Astrocyte of the cerebellum (primary cell): ENCODE data around the gene MCOLN1.

Experiments
- DNase-seq: peaks from one replicate; pipeline ENCODE4 v3.0.0-alpha.2; 2011; ENCODE audit warnings: low read depth
- H3K4me3 ChIP-seq: 2 replicates; pipeline ENCODE4 v1.5.1; 2011; ENCODE audit warnings: mild to moderate bottlenecking, low read depth, low read length, moderate library complexity
- CTCF ChIP-seq: IDR thresholded peaks from 2 replicates; pipeline ENCODE4 v1.5.1; 2012; ENCODE audit warnings: low read length, low read depth, moderate library complexity, mild to moderate bottlenecking; ENCODE audit errors: missing control alignments
- in situ Hi-C: cut with HindIII; loops from 2 replicates; pipeline ENCODE4 v1.10.0; 2017; ENCODE audit warnings: low sequenced_read_pairs

MCOLN1 gene

GRCh38 chr19:7488736-7489353, 33.6 kb upstream of the MCOLN1 start, which contains the start of gene PEX11G:
TSS of gene PEX11G (minus strand) at chr19:7489035. CDS start at chr19:7489010, 25 bp downstream.
- DNase-seq: peak; percentile 53
- in situ Hi-C loops: no loop called here
- peak within 1 kb of the TSS; percentile 51 for H3K4me3 ChIP-seq
- TF ChIP-seq CTCF: no peak

GRCh38 chr19:7489609-7490044, 32.8 kb upstream of the MCOLN1 start:
- no peak overlapping the region for H3K4me3 ChIP-seq
- no peak for TF ChIP-seq CTCF
- DNase-seq: no peak
- in situ Hi-C loops: no loop called here

GRCh38 chr19:7492142-7492541, 30.3 kb upstream of the MCOLN1 start:
- DNase-seq: no peak
- TF ChIP-seq CTCF: no peak
- in situ Hi-C loops: no loop called here
- H3K4me3 ChIP-seq: no peak overlapping the region

GRCh38 chr19:7492558-7492957, 29.9 kb upstream of the MCOLN1 start:
- in situ Hi-C loops: no loop called here
- no peak overlapping the region for H3K4me3 ChIP-seq
- no peak for DNase-seq
- no peak for TF ChIP-seq CTCF

GRCh38 chr19:7494416-7495098, 27.9 kb upstream of the MCOLN1 start:
- no peak for DNase-seq
- in situ Hi-C loops: no loop called here
- H3K4me3 ChIP-seq: no peak overlapping the region
- peak; percentile 18 for TF ChIP-seq CTCF

- in situ Hi-C loops: no loop called here
- H3K4me3 ChIP-seq: no peak overlapping the region
- no peak for DNase-seq
- peak; percentile 68 for TF ChIP-seq CTCF
Measured at GRCh38 chr19:7497292-7497691, 25.1 kb upstream of the MCOLN1 start.
